ENCODE data around the gene EVI5L.

Gene EVI5L

DNA sequence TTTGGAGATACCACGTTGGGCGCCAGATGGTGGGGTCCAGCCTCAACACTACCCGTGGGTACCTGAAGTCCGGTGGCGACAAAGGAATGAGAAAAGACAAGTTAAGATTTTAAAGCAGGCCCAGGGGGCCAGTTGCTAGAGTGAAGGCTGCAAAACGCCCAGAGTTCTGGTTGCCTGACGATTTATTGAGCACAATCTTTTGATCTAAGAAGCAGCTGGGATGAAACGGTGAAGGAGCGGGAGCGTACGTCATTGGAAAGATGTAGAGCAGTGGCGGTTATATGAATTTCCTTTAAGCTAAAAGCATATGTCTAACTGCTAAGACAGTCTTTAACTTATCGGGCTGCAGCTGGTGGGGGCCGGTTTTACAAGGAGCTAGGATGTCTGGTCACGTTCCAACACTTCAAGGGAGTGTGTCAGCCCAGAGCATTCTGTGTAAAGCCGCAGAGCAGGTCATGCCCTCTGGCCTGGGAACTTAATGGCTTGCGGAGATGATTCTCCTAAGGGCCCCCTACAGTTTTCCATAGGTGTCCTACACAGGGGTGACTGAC lies 28.9 kb upstream of the EVI5L start:
- no peaks in the 10 kb centered on the region for H3K4me1 ChIP-seq (ENCODE audit: insufficient read depth, poor library complexity, severe bottlenecking)
- H3K4me3 ChIP-seq (ENCODE audit: severe bottlenecking): no peak overlapping the region
- no peak overlapping the region for H3K27ac ChIP-seq (ENCODE audit: poor library complexity, severe bottlenecking)
- DNase-seq (ENCODE audit: low spot score) (no peak), ATAC-seq (ENCODE audit: low read depth) (no peak)
- peaks cover 3% of the 10 kb centered on the region for H3K27me3 ChIP-seq (ENCODE audit: insufficient read depth, poor library complexity, severe bottlenecking)
- TF ChIP-seq, protein P1, sequence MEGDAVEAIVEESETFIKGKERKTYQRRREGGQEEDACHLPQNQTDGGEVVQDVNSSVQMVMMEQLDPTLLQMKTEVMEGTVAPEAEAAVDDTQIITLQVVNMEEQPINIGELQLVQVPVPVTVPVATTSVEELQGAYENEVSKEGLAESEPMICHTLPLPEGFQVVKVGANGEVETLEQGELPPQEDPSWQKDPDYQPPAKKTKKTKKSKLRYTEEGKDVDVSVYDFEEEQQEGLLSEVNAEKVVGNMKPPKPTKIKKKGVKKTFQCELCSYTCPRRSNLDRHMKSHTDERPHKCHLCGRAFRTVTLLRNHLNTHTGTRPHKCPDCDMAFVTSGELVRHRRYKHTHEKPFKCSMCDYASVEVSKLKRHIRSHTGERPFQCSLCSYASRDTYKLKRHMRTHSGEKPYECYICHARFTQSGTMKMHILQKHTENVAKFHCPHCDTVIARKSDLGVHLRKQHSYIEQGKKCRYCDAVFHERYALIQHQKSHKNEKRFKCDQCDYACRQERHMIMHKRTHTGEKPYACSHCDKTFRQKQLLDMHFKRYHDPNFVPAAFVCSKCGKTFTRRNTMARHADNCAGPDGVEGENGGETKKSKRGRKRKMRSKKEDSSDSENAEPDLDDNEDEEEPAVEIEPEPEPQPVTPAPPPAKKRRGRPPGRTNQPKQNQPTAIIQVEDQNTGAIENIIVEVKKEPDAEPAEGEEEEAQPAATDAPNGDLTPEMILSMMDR (IDR thresholded peaks at IDR 0.05; ENCODE audit: poor library complexity, severe bottlenecking): no peak
- H3K36me3 ChIP-seq (ENCODE audit: low read depth): no peaks in the 10 kb centered on the region
- H3K9me3 ChIP-seq (ENCODE audit: severe bottlenecking): no peaks in the 10 kb centered on the region

DNA sequence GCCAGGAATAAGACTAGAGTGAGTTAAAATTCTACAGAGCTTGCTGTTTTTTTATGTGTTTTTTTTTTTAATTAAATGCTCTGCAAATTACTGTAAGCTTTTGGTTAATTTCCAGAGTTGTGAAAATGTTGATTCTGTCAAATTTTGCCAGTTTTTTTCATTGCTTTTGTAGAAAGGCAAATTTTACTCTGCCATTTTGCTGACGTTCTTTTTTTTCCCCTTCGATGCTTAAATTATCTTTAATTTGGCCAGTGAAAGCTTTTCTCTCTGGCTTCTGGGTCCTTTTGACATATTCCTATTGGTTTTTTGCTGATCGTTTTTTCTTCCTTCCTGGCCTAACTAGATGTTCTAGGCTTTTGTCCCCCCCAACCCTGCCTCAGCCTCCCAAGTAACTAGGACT lies 23.8 kb upstream of the EVI5L start:
- Histone ChIP-seq H3K27ac (ENCODE audit: poor library complexity, severe bottlenecking) (no peak overlapping the region), H3K9me3 (ENCODE audit: severe bottlenecking) (no peaks in the 10 kb centered on the region), H3K4me3 (ENCODE audit: severe bottlenecking) (no peak overlapping the region), H3K4me1 (ENCODE audit: insufficient read depth, poor library complexity, severe bottlenecking) (no peaks in the 10 kb centered on the region), H3K27me3 (ENCODE audit: insufficient read depth, poor library complexity, severe bottlenecking) (no peaks in the 10 kb centered on the region), H3K36me3 (ENCODE audit: low read depth) (no peaks in the 10 kb centered on the region)
- TF ChIP-seq, protein P1 (IDR thresholded peaks at IDR 0.05; ENCODE audit: poor library complexity, severe bottlenecking): no peak
- no peak for ATAC-seq (ENCODE audit: low read depth)
- DNase-seq (ENCODE audit: low spot score): no peak

DNA sequence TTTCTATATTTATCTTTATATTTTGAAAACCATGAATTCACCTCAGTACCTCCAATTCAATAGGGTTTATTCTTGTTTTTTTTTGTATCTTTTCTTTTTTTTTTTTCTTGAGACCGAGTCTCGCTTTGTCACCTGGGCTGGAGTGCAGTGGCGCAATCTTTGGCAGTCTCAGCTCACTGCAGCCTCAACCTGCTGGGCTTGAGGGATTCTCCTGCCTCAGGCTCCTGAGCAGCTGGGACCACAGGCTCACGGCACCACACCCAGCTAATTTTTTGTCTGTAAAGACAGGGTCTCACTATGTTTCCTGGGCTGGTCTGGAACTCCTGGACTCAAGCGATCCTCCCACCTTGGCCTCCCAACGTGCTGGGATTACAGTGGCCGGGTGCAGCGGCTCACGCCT lies 23.1 kb upstream of the EVI5L start:
- no peak for ATAC-seq (ENCODE audit: low read depth)
- TF ChIP-seq, protein P1 (IDR thresholded peaks at IDR 0.05; ENCODE audit: poor library complexity, severe bottlenecking): no peak

DNA sequence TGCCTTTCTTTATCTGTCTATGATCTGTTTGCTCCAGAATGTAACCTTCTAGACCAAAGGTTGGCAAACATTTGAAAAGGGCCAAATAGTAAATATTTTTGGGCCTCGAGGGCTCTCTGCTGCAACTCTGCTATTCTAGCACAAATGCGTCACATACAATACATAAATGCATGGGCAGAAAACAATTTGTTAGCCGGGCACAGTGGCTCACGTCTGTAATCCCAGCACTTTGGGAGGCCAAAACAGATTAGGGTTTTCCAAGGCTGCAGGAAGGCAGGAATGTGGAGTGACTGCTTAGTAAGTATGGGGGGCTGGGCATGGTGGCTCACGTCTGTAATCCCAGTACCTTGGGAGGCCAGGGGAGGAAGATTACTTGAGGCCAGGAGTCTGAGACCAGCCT lies 21.9 kb upstream of the EVI5L start:
- no peak overlapping the region for H3K4me3 ChIP-seq (ENCODE audit: severe bottlenecking)
- no peak for DNase-seq (ENCODE audit: low spot score)
- H3K27me3 ChIP-seq (ENCODE audit: insufficient read depth, poor library complexity, severe bottlenecking): no peaks in the 10 kb centered on the region
- H3K4me1 ChIP-seq (ENCODE audit: insufficient read depth, poor library complexity, severe bottlenecking): no peaks in the 10 kb centered on the region
- H3K27ac ChIP-seq (ENCODE audit: poor library complexity, severe bottlenecking): no peak overlapping the region
- TF ChIP-seq, protein P1 (IDR thresholded peaks at IDR 0.05; ENCODE audit: poor library complexity, severe bottlenecking): no peak
- H3K36me3 ChIP-seq (ENCODE audit: low read depth): no peaks in the 10 kb centered on the region
- no peak for ATAC-seq (ENCODE audit: low read depth)
- H3K9me3 ChIP-seq (ENCODE audit: severe bottlenecking): no peaks in the 10 kb centered on the region

More for the DNA sequence above, 23.1 kb upstream of the EVI5L start:
- Histone ChIP-seq H3K27me3 (ENCODE audit: insufficient read depth, poor library complexity, severe bottlenecking) (no peaks in the 10 kb centered on the region), H3K9me3 (ENCODE audit: severe bottlenecking) (no peaks in the 10 kb centered on the region), H3K4me3 (ENCODE audit: severe bottlenecking) (no peak overlapping the region), H3K36me3 (ENCODE audit: low read depth) (no peaks in the 10 kb centered on the region), H3K27ac (ENCODE audit: poor library complexity, severe bottlenecking) (no peak overlapping the region), H3K4me1 (ENCODE audit: insufficient read depth, poor library complexity, severe bottlenecking) (no peaks in the 10 kb centered on the region)
- DNase-seq (ENCODE audit: low spot score): no peak

DNA sequence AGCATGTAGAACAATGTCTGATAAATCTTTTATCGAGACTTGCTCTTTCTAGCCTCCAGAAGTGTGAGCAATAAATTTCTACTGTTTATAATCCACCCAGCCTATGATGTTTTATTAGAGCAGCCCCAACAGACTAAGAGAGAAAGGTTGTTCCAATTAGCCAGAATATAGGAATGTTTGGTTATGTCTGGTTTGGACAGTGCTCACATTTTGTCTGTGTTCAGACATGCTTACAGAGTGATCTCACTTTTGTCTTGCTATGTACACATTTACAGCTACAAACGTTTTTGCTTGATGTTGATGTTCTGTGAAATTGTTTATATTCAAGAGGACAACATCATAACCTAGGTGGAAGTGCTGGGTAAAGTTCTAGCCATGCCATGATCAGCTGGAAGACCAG lies 18.0 kb upstream of the EVI5L start:
- TF ChIP-seq, protein P1 (IDR thresholded peaks at IDR 0.05; ENCODE audit: poor library complexity, severe bottlenecking): no peak
- Histone ChIP-seq H3K27ac (ENCODE audit: poor library complexity, severe bottlenecking) (no peak overlapping the region), H3K4me1 (ENCODE audit: insufficient read depth, poor library complexity, severe bottlenecking) (no peaks in the 10 kb centered on the region), H3K36me3 (ENCODE audit: low read depth) (no peaks in the 10 kb centered on the region), H3K9me3 (ENCODE audit: severe bottlenecking) (no peaks in the 10 kb centered on the region), H3K4me3 (ENCODE audit: severe bottlenecking) (no peak overlapping the region), H3K27me3 (ENCODE audit: insufficient read depth, poor library complexity, severe bottlenecking) (no peaks in the 10 kb centered on the region)
- ATAC-seq (ENCODE audit: low read depth): no peak
- DNase-seq (ENCODE audit: low spot score): no peak
